Vagina (tissue), 2 donors: Measurements from ENCODE around the gene GID4.

Experiments
- CTCF ChIP-seq, 3 experiments: fragments of 450-650 bp in 2 of 3; fragments of 200-600 bp in 1 of 3; sonication (generic) in 1 of 3; IDR thresholded peaks; one replicate each; pipeline ENCODE4 v1.5.1; 2017 to 2019; ENCODE audit warnings: antibody characterized with exemption in 3 of 3, mild to moderate bottlenecking in 2 of 3, moderate library complexity in 2 of 3
- POLR2A ChIP-seq, 2 donors: fragments of 450-650 bp; IDR thresholded peaks; one replicate each; pipeline ENCODE4 v1.6.1; 2017; ENCODE audit warnings: antibody characterized with exemption in 2 of 2, mild to moderate bottlenecking in 2 of 2, moderate library complexity in 2 of 2
- POLR2AphosphoS5 ChIP-seq, 2 donors: sonication (generic); formaldehyde crosslinking; IDR thresholded peaks; one replicate each; pipeline ENCODE4 v1.9.0; 2017; ENCODE audit warnings: antibody characterized with exemption in 2 of 2, mild to moderate bottlenecking in 2 of 2, low read depth in 1 of 2; ENCODE audit not compliant: insufficient read depth in 1 of 2

DNA sequence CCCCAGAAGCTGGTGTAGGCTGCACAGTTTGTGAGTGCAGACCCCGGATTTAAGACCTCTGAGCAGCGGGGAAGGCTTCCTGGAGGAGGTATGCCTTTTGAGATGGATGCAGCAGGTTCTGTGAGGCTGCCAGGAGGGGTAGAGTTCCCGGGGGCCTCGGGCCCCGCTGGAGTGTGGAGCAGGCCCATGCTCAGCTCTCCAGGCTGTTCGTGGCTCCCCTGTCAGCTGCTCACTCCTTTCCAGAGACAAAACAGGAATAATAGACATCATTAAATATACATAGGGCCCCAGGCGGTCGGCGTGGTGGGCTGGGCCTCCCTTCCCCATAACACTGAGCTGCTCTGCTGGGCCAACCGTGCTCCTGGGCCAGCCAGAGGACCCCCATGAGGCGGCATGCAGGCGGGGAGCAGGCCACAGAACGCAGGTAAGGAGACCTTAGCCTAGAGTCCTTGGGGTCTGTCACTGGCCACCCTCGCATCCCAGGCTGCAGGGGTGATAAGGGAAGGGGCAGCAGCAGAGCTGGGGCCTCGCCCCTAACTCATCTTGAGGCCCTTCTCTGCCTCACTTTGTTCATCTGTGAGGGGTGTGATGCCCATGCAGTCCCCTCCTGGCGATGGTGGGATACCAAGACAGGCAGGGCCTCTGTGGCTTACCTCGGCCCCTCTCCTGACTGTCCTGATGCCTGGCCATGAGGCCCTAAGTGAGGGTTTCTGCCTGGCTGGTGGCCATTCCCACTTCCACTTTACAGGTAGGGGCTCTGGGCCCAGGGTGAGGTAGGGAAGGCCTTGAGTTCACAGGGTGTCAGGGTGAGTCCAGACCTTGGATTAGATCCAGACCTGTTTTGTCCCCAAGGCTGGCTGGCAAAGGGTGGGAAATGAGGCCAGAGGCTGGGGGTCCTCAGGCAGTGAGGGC is 69.4 kb downstream of the GID4 start, which contains the start of gene MYO15A:
- no peak for TF ChIP-seq CTCF (IDR thresholded peaks at IDR 0.05)
- TF ChIP-seq POLR2A (IDR thresholded peaks at IDR 0.05), result no peak
- no peak for TF ChIP-seq POLR2AphosphoS5 (IDR thresholded peaks at IDR 0.05; ENCODE audit: insufficient read depth in 1 of 2, low read depth in 1 of 2)
